H9 (cell line): ENCODE data around the gene SAT2. TPM values are rescaled to one million over a fixed set of nuclear protein-coding genes. Genes with fewer than 3 reads are reported as not detected.

Experiments
- DNase-seq: peaks from one replicate; pipeline ENCODE4 v3.0.0-alpha.2; 2017
- H2AFZ ChIP-seq: one replicate; pipeline ENCODE4 v1.6.1; 2013; ENCODE audit warnings: mild to moderate bottlenecking, low read length, control low read depth, moderate library complexity
- H2AK5ac ChIP-seq: 2 replicates; pipeline ENCODE4 v1.6.1; 2013; ENCODE audit warnings: low read length, control low read depth, mixed read lengths; ENCODE audit not compliant: insufficient read length
- H2BK120ac ChIP-seq: one replicate; pipeline ENCODE4 v1.6.1; 2013; ENCODE audit warnings: low read depth, mild to moderate bottlenecking, low read length, control low read depth, inconsistent platforms; ENCODE audit not compliant: poor library complexity, severe bottlenecking
- H2BK12ac ChIP-seq: 2 replicates; pipeline ENCODE4 v1.6.1; 2013; ENCODE audit warnings: low read length, control low read depth, mixed read lengths, low read depth; ENCODE audit not compliant: insufficient read length
- H2BK15ac ChIP-seq: 2 replicates; pipeline ENCODE4 v1.6.1; 2013; ENCODE audit warnings: low read depth, low read length, control low read depth
- H2BK20ac ChIP-seq: one replicate; pipeline ENCODE4 v1.6.1; 2013; ENCODE audit warnings: low read depth, mild to moderate bottlenecking, low read length, control low read depth, inconsistent platforms; ENCODE audit not compliant: poor library complexity, severe bottlenecking
- H2BK5ac ChIP-seq: 2 replicates; pipeline ENCODE4 v1.6.1; 2013; ENCODE audit warnings: low read length, control low read depth, mixed read lengths; ENCODE audit not compliant: insufficient read length
- H3K14ac ChIP-seq: 2 replicates; pipeline ENCODE4 v1.6.1; 2013; ENCODE audit warnings: low read length, control low read depth; ENCODE audit not compliant: insufficient read depth
- H3K18ac ChIP-seq: 2 replicates; pipeline ENCODE4 v1.6.1; 2013; ENCODE audit warnings: low read depth, mild to moderate bottlenecking, mixed read lengths, low read length, control low read depth; ENCODE audit not compliant: insufficient read length
- H3K23ac ChIP-seq: 2 replicates; pipeline ENCODE4 v1.6.1; 2013; ENCODE audit warnings: low read length, control low read depth, mixed read lengths, low read depth; ENCODE audit not compliant: insufficient read length
- H3K23me2 ChIP-seq: 2 replicates; pipeline ENCODE4 v1.6.1; 2013; ENCODE audit warnings: low read depth, mild to moderate bottlenecking, mixed read lengths, low read length, control low read depth; ENCODE audit not compliant: insufficient read length, poor library complexity, severe bottlenecking
- H3K27ac ChIP-seq: 2 replicates; pipeline ENCODE4 v1.5.1; 2013; ENCODE audit warnings: low read length, control low read depth, mixed read lengths, low read depth; ENCODE audit not compliant: insufficient read length
- H3K27me3 ChIP-seq: 2 replicates; pipeline ENCODE4 v1.6.1; 2013; ENCODE audit warnings: low read length, control low read depth, inconsistent platforms; ENCODE audit not compliant: insufficient read depth
- H3K4ac ChIP-seq: 2 replicates; pipeline ENCODE4 v1.6.1; 2013; ENCODE audit warnings: low read depth, mild to moderate bottlenecking, control low read depth, inconsistent platforms, low read length, moderate library complexity
- H3K4me1 ChIP-seq: 2 replicates; pipeline ENCODE4 v1.6.1; 2013; ENCODE audit warnings: low read length, control low read depth, inconsistent platforms; ENCODE audit not compliant: insufficient read depth
- H3K4me2 ChIP-seq: 2 replicates; pipeline ENCODE4 v1.6.1; 2013; ENCODE audit warnings: low read length, control low read depth, mixed read lengths; ENCODE audit not compliant: insufficient read length, insufficient read depth
- H3K56ac ChIP-seq: 2 replicates; pipeline ENCODE4 v1.6.1; 2013; ENCODE audit warnings: low read depth, mild to moderate bottlenecking, mixed read lengths, low read length, control low read depth; ENCODE audit not compliant: insufficient read length
- H3K79me1 ChIP-seq: 2 replicates; pipeline ENCODE4 v1.6.1; 2013; ENCODE audit warnings: low read depth, mild to moderate bottlenecking, moderate library complexity, low read length, control low read depth, inconsistent platforms; ENCODE audit not compliant: insufficient read depth, poor library complexity, severe bottlenecking
- H3K79me2 ChIP-seq: 2 replicates; pipeline ENCODE4 v1.6.1; 2013; ENCODE audit warnings: low read length, control low read depth, inconsistent platforms; ENCODE audit not compliant: insufficient read depth
- H3K9ac ChIP-seq: 2 replicates; pipeline ENCODE4 v1.6.1; 2013; ENCODE audit warnings: low read length, control low read depth, mixed read lengths; ENCODE audit not compliant: insufficient read length; ENCODE audit errors: extremely low read depth
- H3K9me3 ChIP-seq: one replicate; pipeline ENCODE4 v1.6.1; 2013; ENCODE audit warnings: low read depth, low read length, inconsistent platforms; ENCODE audit not compliant: control insufficient read depth
- H3T11ph ChIP-seq: one replicate; pipeline ENCODE4 v1.6.1; 2013; ENCODE audit warnings: mild to moderate bottlenecking, low read length, control low read depth, inconsistent platforms
- H4K20me1 ChIP-seq: one replicate; pipeline ENCODE4 v1.6.1; 2013; ENCODE audit not compliant: control insufficient read depth, insufficient read length, insufficient read depth
- H4K5ac ChIP-seq: 2 replicates; pipeline ENCODE4 v1.6.1; 2013; ENCODE audit warnings: low read depth, mild to moderate bottlenecking, mixed read lengths, low read length, control low read depth; ENCODE audit not compliant: insufficient read length
- H4K8ac ChIP-seq: replicated peaks from 2 replicates; pipeline ENCODE4 v1.6.1; 2013; ENCODE audit warnings: low read length, control low read depth, mixed read lengths, low read depth; ENCODE audit not compliant: insufficient read length
- H4K91ac ChIP-seq: 2 replicates; pipeline ENCODE4 v1.6.1; 2013; ENCODE audit warnings: low read depth, mild to moderate bottlenecking, moderate library complexity, mixed read lengths, low read length, control low read depth; ENCODE audit not compliant: insufficient read length
- H3K27ac Mint-ChIP-seq, 3 experiments: 2 replicates in 2 of 3; 3 replicates in 1 of 3; pipeline ENCODE4 v1.8.0; 2020 to 2021; ENCODE audit warnings: mixed read lengths in 3 of 3, mild to moderate bottlenecking in 1 of 3, moderate library complexity in 1 of 3
- H3K27me3 Mint-ChIP-seq: 2 replicates; pipeline ENCODE4 v1.8.0; 2021; ENCODE audit warnings: low read depth, mild to moderate bottlenecking, moderate library complexity, mixed read lengths
- H3K36me3 Mint-ChIP-seq, 3 experiments: 2 replicates in 2 of 3; 3 replicates in 1 of 3; pipeline ENCODE4 v1.8.0; 2020 to 2021; ENCODE audit warnings: low read depth in 3 of 3, mixed read lengths in 3 of 3; ENCODE audit not compliant: insufficient read depth in 1 of 3
- H3K4me1 Mint-ChIP-seq, 2 experiments: 2 replicates each; pipeline ENCODE4 v1.8.0; 2020; ENCODE audit warnings: mixed read lengths in 2 of 2
- H3K4me3 Mint-ChIP-seq, 2 experiments: 2 replicates in 1 of 2; 3 replicates in 1 of 2; pipeline ENCODE4 v1.8.0; 2020 to 2021; ENCODE audit warnings: mild to moderate bottlenecking in 2 of 2, mixed read lengths in 2 of 2, moderate library complexity in 1 of 2
- H3K9me3 Mint-ChIP-seq, 2 experiments: 2 replicates in 1 of 2; 3 replicates in 1 of 2; pipeline ENCODE4 v1.8.0; 2020; ENCODE audit warnings: mild to moderate bottlenecking in 2 of 2, mixed read lengths in 2 of 2, moderate library complexity in 1 of 2
- CTCF ChIP-seq: fragments of 200-600 bp; sonication (generic); conservative IDR thresholded peaks from 3 replicates; pipeline ENCODE4 v1.8.0; 2021; ENCODE audit warnings: antibody characterized with exemption, mild to moderate bottlenecking
- WGBS: extraction: QIAGEN DNeasy Blood & Tissue Kit; methylation state at CpG from one replicate; pipeline ENCODE4 v1.1.7; 2013; ENCODE audit warnings: missing lambda C conversion rate, low lambda C conversion rate, mixed read lengths; ENCODE audit not compliant: insufficient read length; ENCODE audit errors: extremely low coverage; 5-methylcytosine and 5-hydroxymethylcytosine counted together
- total RNA-seq: library from RNA; stranded (reverse); gene quantifications from 2 replicates; pipeline ENCODE4 v1.2.1, GENCODE V29; 2021

Gene SAT2
- total RNA-seq, 1 experiment from 2014 or later: 72.1 TPM

DNA sequence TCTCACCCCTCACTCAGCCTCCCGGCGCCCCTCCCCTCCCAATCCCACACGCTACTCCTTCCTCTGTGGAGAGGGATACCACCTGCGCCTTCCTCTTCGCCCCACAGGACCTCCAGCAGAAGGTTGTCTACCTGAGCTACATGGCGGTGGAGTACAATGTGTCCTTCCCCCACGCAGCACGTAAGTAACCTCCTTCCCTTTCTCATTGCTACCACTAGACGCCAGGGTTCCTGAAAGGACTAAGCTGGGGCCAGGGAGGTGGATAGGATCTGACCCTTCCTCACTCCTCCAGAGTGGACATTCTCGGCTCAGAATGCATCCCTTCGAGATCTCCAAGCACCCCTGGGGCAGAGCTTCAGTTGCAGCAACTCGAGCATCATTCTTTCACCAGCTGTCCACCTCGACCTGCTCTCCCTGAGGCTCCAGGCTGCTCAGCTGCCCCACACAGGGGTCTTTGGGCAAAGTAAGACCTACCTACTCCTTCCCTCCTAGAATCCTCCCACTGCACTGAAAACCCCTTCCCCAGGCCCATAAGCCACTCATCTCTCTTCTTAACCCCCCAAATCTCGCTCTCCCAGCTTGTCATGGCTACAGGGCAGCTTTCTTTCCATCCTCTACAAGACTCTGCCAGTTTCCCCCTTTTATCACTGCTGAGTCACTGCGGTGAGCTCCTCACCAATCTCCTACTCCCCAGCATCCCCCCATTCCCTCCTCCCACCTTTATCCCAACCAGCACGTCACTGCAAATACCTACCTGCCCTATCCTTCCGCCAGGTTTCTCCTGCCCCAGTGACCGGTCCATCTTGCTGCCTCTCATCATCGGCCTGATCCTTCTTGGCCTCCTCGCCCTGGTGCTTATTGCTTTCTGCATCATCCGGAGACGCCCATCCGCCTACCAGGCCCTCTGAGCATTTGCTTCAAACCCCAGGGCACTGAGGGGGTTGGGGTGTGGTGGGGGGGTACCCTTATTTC is 46.7 kb downstream of the SAT2 start:
- no peak for TF ChIP-seq CTCF
- no peak overlapping the region for H3K23ac ChIP-seq
- Mint-ChIP-seq H3K4me1 (peaks cover 45 to 54% of the 10 kb centered on the region in 2 experiments), H3K36me3 (peaks cover 33 to 54% (median 45%) of the 10 kb centered on the region in 3 experiments), H3K4me3 (peak overlapping the region in 1 of 2 experiments; percentile 47; a peak in 3 of 5 replicates), H3K27me3 (peaks cover 2% of the 10 kb centered on the region), H3K27ac (peak overlapping the region in 2 of 3 experiments; percentile 64 to 96; a peak in 5 of 7 replicates), H3K9me3 (peaks cover 0 to 3% of the 10 kb centered on the region in 2 experiments; a peak in 1 of 5 replicates)
- WGBS: no CpG with 5 or more reads among the region's 23 CpGs
- no peaks in the 10 kb centered on the region for H4K20me1 ChIP-seq
- no peak overlapping the region for H3K27ac ChIP-seq
- H3K79me1 ChIP-seq: no peaks in the 10 kb centered on the region
- H3K56ac ChIP-seq: no peak overlapping the region
- peaks cover 3% of the 10 kb centered on the region for H3K23me2 ChIP-seq
- H3K14ac ChIP-seq: no peak overlapping the region
- no peak overlapping the region for H4K5ac ChIP-seq
- no peak overlapping the region for H2BK12ac ChIP-seq
- H4K8ac ChIP-seq: no peak overlapping the region
- no peak overlapping the region for H2BK20ac ChIP-seq
- no peak overlapping the region for H2AFZ ChIP-seq
- no peaks in the 10 kb centered on the region; the same call in 1 of the 2 replicates for H3K79me2 ChIP-seq
- H3T11ph ChIP-seq: no peak overlapping the region
- H3K18ac ChIP-seq: no peak overlapping the region
- H2BK15ac ChIP-seq: no peak overlapping the region
- DNase-seq: peak; percentile 42
- no peaks in the 10 kb centered on the region for H3K27me3 ChIP-seq
- H2BK5ac ChIP-seq: no peak overlapping the region
- H2BK120ac ChIP-seq: no peak overlapping the region
- no peaks in the 10 kb centered on the region for H3K4me1 ChIP-seq
- no peak overlapping the region for H3K4ac ChIP-seq
- no peak overlapping the region for H4K91ac ChIP-seq
- no peak overlapping the region for H3K4me2 ChIP-seq
- H2AK5ac ChIP-seq: no peak overlapping the region
- H3K9me3 ChIP-seq: no peaks in the 10 kb centered on the region
- no peak overlapping the region for H3K9ac ChIP-seq
